GM12878 (cell line): ENCODE measurements around the gene SFXN5. TPM values are rescaled to one million over a fixed set of nuclear protein-coding genes. Genes with fewer than 3 reads are reported as not detected.

Experiments used
- ATAC-seq: fragments of 200-7000 bp; cut with Tn5 transposase; 3 replicates; pipeline ENCODE4 v1.9.1; 2020; ENCODE audit warnings: mild to moderate bottlenecking, moderate library complexity
- BruUV-seq: library from RNA; stranded (reverse); fragments of 400-500 nt; replicated peaks from 2 replicates; lab custom pipeline; 2021; lab: Mats Ljungman, UMichigan
- CTCF ChIA-PET: fragments of 300-600 bp; sonication (Branson Sonifier 250); formaldehyde crosslinking; extraction: SDS; loops from one replicate; lab custom pipeline; 2021; ENCODE audit warnings: inconsistent platforms; lab: Yijun Ruan, JAX
- POLR2A ChIA-PET: fragments of 350-600 bp; formaldehyde crosslinking; extraction: SDS; loops from one replicate; lab custom pipeline; 2021; ENCODE audit warnings: inconsistent platforms; lab: Charles Lee
- RAD21 ChIA-PET: fragments of 300-600 bp; sonication (Branson Sonifier 250); formaldehyde crosslinking; loops from one replicate; lab custom pipeline; 2023; ENCODE audit warnings: antibody characterized with exemption; ENCODE audit not compliant: unreplicated experiment; lab: Charles Lee
- SMC1A ChIA-PET: fragments of 300-600 bp; sonication (Branson Sonifier 250); formaldehyde crosslinking; loops from one replicate; lab custom pipeline; 2023; ENCODE audit not compliant: unreplicated experiment, uncharacterized antibody; lab: Charles Lee
- DNase-seq: peaks from one replicate; pipeline ENCODE4 v3.0.0-alpha.2; 2011; ENCODE audit warnings: low read depth, low spot score
- FAIRE-seq: peaks from 3 replicates; lab custom pipeline; 2011; peaks lifted over from hg19 to GRCh38; lab: Jason Lieb, UNC
- H2AFZ ChIP-seq: 2 replicates; pipeline ENCODE4 v1.6.0; 2011; ENCODE audit warnings: low read depth, low read length, control low read depth; ENCODE audit not compliant: control insufficient read depth
- H3K27ac ChIP-seq: 2 replicates; pipeline ENCODE4 v1.5.1; 2011; ENCODE audit warnings: control low read depth; ENCODE audit not compliant: control insufficient read depth, insufficient read depth
- H3K27me3 ChIP-seq, 2 experiments: replicated peaks in 1 of 2; 2 replicates each; pipeline versions ENCODE4 v1.6.0 to v1.6.1; 2011; ENCODE audit warnings: low read length in 1 of 2; ENCODE audit not compliant: control insufficient read depth in 2 of 2, insufficient read depth in 2 of 2
- H3K36me3 ChIP-seq, 2 experiments: 2 replicates each; pipeline ENCODE4 v1.5.1; 2011; ENCODE audit warnings: low read length in 1 of 2; ENCODE audit not compliant: control insufficient read depth in 2 of 2, insufficient read depth in 2 of 2
- H3K4me1 ChIP-seq: 2 replicates; pipeline ENCODE4 v1.6.1; 2011; ENCODE audit warnings: mild to moderate bottlenecking, low read length, moderate library complexity, mixed read lengths; ENCODE audit not compliant: control insufficient read depth, insufficient read depth
- H3K4me2 ChIP-seq: 2 replicates; pipeline ENCODE4 v1.6.0; 2011; ENCODE audit warnings: control low read depth; ENCODE audit not compliant: control insufficient read depth, insufficient read depth
- H3K4me3 ChIP-seq: fragments of 200-600 bp; sonication (generic); 2 replicates; pipeline ENCODE4 v1.5.1; 2016
- H3K79me2 ChIP-seq: 2 replicates; pipeline ENCODE4 v1.6.0; 2011; ENCODE audit warnings: low read length; ENCODE audit not compliant: control insufficient read depth, insufficient read depth
- H3K9ac ChIP-seq: 2 replicates; pipeline ENCODE4 v1.8.0; 2011; ENCODE audit warnings: low read length, control low read depth, mixed read lengths; ENCODE audit not compliant: control insufficient read depth, insufficient read depth
- H3K9me3 ChIP-seq: replicated peaks from 3 replicates; pipeline ENCODE4 v1.5.1; 2011; ENCODE audit warnings: mild to moderate bottlenecking, low read length; ENCODE audit not compliant: control insufficient read depth, insufficient read depth
- H4K20me1 ChIP-seq: 2 replicates; pipeline ENCODE4 v1.6.0; 2011; ENCODE audit not compliant: control insufficient read depth, insufficient read depth
- BACH1 ChIP-seq: fragments of 450-650 bp; IDR thresholded peaks from 2 replicates; pipeline ENCODE4 v1.6.1; 2017; ENCODE audit warnings: mild to moderate bottlenecking, borderline replicate concordance
- BCL11A ChIP-seq: IDR thresholded peaks from 2 replicates; pipeline ENCODE4 v1.6.1; 2011; ENCODE audit warnings: low read depth, low read length
- NR2F1 ChIP-seq: fragments of 450-650 bp; conservative IDR thresholded peaks from 2 replicates; pipeline ENCODE4 v1.6.1; 2017; ENCODE audit warnings: mild to moderate bottlenecking
- PML ChIP-seq: IDR thresholded peaks from 2 replicates; pipeline ENCODE4 v1.6.1; 2012; ENCODE audit warnings: low read length, inconsistent platforms
- POLR2AphosphoS5 ChIP-seq: IDR thresholded peaks from 2 replicates; pipeline ENCODE4 v1.6.1; 2011; ENCODE audit warnings: mild to moderate bottlenecking, low read length, inconsistent platforms
- RB1 ChIP-seq: fragments of 450-650 bp; formaldehyde crosslinking; IDR thresholded peaks from 2 replicates; pipeline ENCODE4 v1.6.1; 2017; ENCODE audit warnings: mild to moderate bottlenecking, borderline replicate concordance
- SMAD5 ChIP-seq: IDR thresholded peaks from 2 replicates; pipeline ENCODE4 v1.6.1; 2016; ENCODE audit warnings: antibody characterized with exemption, low read depth
- SPI1 ChIP-seq: IDR thresholded peaks from 2 replicates; pipeline ENCODE4 v1.6.1; 2011; ENCODE audit warnings: low read depth, mild to moderate bottlenecking, low read length, moderate library complexity, borderline replicate concordance; ENCODE audit not compliant: insufficient read depth
- ZNF274 ChIP-seq: IDR thresholded peaks from one replicate; pipeline ENCODE4 v1.8.0; 2011; ENCODE audit not compliant: insufficient read length, insufficient read depth
- WGBS: methylation state at CpG from one replicate; pipeline ENCODE4 v1.1.6; 2016; ENCODE audit warnings: low lambda C conversion rate; ENCODE audit not compliant: insufficient replicate concordance, insufficient coverage; ENCODE audit errors: missing lambda C conversion rate; 5-methylcytosine and 5-hydroxymethylcytosine counted together
- in situ Hi-C: fragments of 300-500 bp; cut with MboI; formaldehyde crosslinking; loops from 9 replicates; pipeline ENCODE4 v1.14.3; 2018; ENCODE audit warnings: mixed read lengths
- intact Hi-C: fragments of 100-400 bp; cut with micrococcal nuclease; formaldehyde crosslinking; loops from one replicate; pipeline ENCODE4 v1.14.2; 2022; ENCODE audit not compliant: unreplicated experiment
- polyA plus RNA-seq, 11 experiments: library from polyadenylated mRNA; depleted of rRNA in 4 of 11; unstranded in 6 of 11; stranded (reverse) in 5 of 11; fragments of >200 nt; fragmentation: Nextera tagmentation in 4 of 11; fragmentation: Illumina TruSeq in 1 of 11; extraction: Ambion mirVana in 4 of 11; extraction: Trizol in 1 of 11; gene quantifications; 1 replicate in 1 of 11; 2 replicates in 10 of 11; pipeline versions ENCODE4 v1.2.1 to v1.2.3, GENCODE V29; 2011 to 2016; ENCODE audit warnings: inconsistent platforms in 2 of 11, missing spikeins in 2 of 11, low read depth in 1 of 11
- total RNA-seq, 4 experiments: library from RNA; depleted of rRNA in 3 of 4; stranded (reverse); fragments of >200 nt in 3 of 4; fragmentation: Illumina TruSeq in 1 of 4; extraction: Trizol in 1 of 4; gene quantifications; 2 replicates each; pipeline versions ENCODE4 v1.2.1 to v1.2.3, GENCODE V29; 2013 to 2021
- TF ChIP-seq, protein P1 (sequence below): fragments of 450-650 bp; IDR thresholded peaks from 2 replicates; pipeline ENCODE4 v1.6.1; 2016; ENCODE audit warnings: mild to moderate bottlenecking
- TF ChIP-seq, protein P2 (sequence below): IDR thresholded peaks from 2 replicates; pipeline ENCODE4 v1.6.1; 2011; ENCODE audit warnings: borderline replicate concordance, low read depth, mild to moderate bottlenecking, moderate library complexity, low read length; ENCODE audit not compliant: insufficient read depth, poor library complexity, severe bottlenecking

SFXN5 gene
- total and polyA plus RNA-seq, 10 of the 15 experiments (the other 5 are each of a cell fraction or from before 2014, with no cell fraction given): 3.3 to 15.9 (median 11.2) TPM

DNA sequence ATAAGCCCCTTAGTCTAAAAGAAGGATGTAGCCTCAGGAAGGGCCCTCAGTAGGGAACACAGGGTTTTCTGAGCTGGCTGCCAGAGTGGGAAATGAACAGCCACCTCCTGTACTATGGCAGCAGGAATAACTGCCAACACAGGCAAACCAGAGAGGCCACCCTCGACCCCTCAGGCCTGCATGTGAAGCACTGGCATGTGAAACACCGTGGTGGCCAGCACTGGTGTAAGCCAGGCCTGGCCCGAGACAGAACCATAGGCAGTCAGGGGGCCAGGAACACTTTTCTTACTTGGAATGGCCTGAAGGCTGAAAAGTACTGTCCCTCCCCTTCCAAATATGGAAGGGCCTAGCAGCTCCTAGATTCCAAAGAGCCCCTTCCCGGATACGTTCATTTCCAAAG is 28.2 kb downstream of the SFXN5 start:
- DNase-seq (no peak), ATAC-seq (no peak), FAIRE-seq (no peak)
- BruUV-seq: no TSS peak
- ChIA-PET RAD21 (no interaction called here), CTCF (interaction anchor here (0.6 kb wide), 1 partner anchor 716 kb away, joined by 3 read pairs; no protein-coding TSS in a partner anchor), SMC1A (no interaction called here), POLR2A (no interaction called here)
- H4K20me1 ChIP-seq: no peaks in the 10 kb centered on the region
- H3K27me3 ChIP-seq: no peaks in the 10 kb centered on the region
- no peak overlapping the region for H3K27ac ChIP-seq
- TF ChIP-seq POLR2AphosphoS5: no peak
- TF ChIP-seq, protein P1, sequence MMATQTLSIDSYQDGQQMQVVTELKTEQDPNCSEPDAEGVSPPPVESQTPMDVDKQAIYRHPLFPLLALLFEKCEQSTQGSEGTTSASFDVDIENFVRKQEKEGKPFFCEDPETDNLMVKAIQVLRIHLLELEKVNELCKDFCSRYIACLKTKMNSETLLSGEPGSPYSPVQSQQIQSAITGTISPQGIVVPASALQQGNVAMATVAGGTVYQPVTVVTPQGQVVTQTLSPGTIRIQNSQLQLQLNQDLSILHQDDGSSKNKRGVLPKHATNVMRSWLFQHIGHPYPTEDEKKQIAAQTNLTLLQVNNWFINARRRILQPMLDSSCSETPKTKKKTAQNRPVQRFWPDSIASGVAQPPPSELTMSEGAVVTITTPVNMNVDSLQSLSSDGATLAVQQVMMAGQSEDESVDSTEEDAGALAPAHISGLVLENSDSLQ: no peak
- TF ChIP-seq PML: no peak
- TF ChIP-seq ZNF274: no peak
- TF ChIP-seq, protein P2, sequence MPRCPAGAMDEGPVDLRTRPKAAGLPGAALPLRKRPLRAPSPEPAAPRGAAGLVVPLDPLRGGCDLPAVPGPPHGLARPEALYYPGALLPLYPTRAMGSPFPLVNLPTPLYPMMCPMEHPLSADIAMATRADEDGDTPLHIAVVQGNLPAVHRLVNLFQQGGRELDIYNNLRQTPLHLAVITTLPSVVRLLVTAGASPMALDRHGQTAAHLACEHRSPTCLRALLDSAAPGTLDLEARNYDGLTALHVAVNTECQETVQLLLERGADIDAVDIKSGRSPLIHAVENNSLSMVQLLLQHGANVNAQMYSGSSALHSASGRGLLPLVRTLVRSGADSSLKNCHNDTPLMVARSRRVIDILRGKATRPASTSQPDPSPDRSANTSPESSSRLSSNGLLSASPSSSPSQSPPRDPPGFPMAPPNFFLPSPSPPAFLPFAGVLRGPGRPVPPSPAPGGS: no peak
- no peak for TF ChIP-seq BCL11A
- no peak for TF ChIP-seq SPI1
- TF ChIP-seq SMAD5: no peak
- no peak for TF ChIP-seq BACH1
- TF ChIP-seq RB1: no peak
- no peak for TF ChIP-seq NR2F1
- 51% methylated on average over 5 of the region's 5 CpGs for WGBS
- no peaks in the 10 kb centered on the region for H3K4me1 ChIP-seq
- H3K4me3 ChIP-seq: no peak overlapping the region
- H3K9ac ChIP-seq: no peak overlapping the region
- no peaks in the 10 kb centered on the region for H3K79me2 ChIP-seq
- intact Hi-C loops (no loop called here), in situ Hi-C loops (no loop called here)
- H3K9me3 ChIP-seq: no peaks in the 10 kb centered on the region
- no peak overlapping the region for H2AFZ ChIP-seq
- H3K4me2 ChIP-seq: no peak overlapping the region
- H3K36me3 ChIP-seq: no peaks in the 10 kb centered on the region
